ENCODE results near the gene ARHGEF25. TPM values are rescaled to one million over a fixed set of nuclear protein-coding genes. Genes with fewer than 3 reads are reported as not detected.

Gene ARHGEF25
- total and polyA plus RNA-seq, 2 of the 13 experiments (the other 11 are each of a cell fraction or from before 2014, with no cell fraction given) = 11.5 to 12.5 TPM

DNA sequence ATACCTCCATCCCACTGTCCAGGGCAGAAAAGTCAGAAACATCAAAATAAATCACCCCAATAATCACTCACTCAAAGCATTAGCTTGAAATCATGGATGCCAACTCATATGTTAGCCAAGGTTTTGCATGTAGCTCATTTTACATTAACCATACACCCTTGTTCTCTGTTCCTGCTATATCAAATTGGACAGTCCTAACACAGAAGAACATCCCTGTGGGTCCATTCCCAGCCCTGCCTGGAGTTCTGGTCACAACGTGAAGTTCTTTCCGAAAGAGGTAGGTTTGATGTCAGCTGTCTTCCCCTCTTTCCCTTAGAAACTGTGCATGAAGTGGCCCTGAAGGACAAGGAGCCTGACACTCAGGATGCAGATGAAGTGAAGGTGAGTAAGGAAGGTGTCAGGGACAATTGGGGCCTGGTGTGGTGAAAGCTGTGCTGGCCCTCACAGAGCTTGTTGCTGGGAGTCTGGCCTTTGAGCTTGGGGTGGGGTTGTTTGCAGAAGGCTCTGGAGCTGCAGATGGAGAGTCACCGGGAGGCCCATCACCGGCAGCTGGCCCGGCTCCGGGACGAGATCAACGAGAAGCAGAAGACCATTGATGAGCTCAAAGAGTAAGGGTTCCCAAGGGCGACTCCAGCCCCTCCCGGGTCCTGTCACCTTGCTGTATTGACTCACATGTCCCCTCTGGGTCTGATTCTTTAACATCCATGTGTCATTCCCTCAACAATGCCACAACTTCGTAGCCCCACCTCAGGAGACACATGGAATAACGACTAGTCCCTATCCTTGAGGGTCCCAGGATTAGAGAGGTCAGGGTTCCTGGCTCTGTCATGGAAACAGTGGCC lies 35.2 kb upstream of the ARHGEF25 start (continued):
- TF ChIP-seq CBX2 (IDR thresholded peaks at IDR 0.05; ENCODE audit: low read depth, low read length) (no peak), CBX2 (CRISPR knock-in tag; IDR thresholded peaks at IDR 0.05; ENCODE audit: low read depth) (no peak), NFIB (CRISPR knock-in tag; IDR thresholded peaks at IDR 0.05; ENCODE audit: borderline replicate concordance) (no peak), ZNF891 (CRISPR knock-in tag; IDR thresholded peaks at IDR 0.05) (no peak), ZNF841 (CRISPR knock-in tag; IDR thresholded peaks at IDR 0.05; ENCODE audit: borderline replicate concordance) (no peak), CBX1 (IDR thresholded peaks at IDR 0.05; ENCODE audit: low read depth) (no peak), PAF1 (CRISPR knock-in tag; IDR thresholded peaks at IDR 0.05) (no peak), NONO (IDR thresholded peaks at IDR 0.05) (no peak), NONO (CRISPR knock-in tag; conservative IDR thresholded peaks at IDR 0.05) (peak; percentile 70; the same call in 1 of the 2 replicates)
- TF ChIP-seq, protein P1, sequence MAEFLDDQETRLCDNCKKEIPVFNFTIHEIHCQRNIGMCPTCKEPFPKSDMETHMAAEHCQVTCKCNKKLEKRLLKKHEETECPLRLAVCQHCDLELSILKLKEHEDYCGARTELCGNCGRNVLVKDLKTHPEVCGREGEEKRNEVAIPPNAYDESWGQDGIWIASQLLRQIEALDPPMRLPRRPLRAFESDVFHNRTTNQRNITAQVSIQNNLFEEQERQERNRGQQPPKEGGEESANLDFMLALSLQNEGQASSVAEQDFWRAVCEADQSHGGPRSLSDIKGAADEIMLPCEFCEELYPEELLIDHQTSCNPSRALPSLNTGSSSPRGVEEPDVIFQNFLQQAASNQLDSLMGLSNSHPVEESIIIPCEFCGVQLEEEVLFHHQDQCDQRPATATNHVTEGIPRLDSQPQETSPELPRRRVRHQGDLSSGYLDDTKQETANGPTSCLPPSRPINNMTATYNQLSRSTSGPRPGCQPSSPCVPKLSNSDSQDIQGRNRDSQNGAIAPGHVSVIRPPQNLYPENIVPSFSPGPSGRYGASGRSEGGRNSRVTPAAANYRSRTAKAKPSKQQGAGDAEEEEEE (CRISPR knock-in tag; IDR thresholded peaks at IDR 0.05; ENCODE audit: borderline replicate concordance) = no peak
- TF ChIP-seq, protein P2, sequence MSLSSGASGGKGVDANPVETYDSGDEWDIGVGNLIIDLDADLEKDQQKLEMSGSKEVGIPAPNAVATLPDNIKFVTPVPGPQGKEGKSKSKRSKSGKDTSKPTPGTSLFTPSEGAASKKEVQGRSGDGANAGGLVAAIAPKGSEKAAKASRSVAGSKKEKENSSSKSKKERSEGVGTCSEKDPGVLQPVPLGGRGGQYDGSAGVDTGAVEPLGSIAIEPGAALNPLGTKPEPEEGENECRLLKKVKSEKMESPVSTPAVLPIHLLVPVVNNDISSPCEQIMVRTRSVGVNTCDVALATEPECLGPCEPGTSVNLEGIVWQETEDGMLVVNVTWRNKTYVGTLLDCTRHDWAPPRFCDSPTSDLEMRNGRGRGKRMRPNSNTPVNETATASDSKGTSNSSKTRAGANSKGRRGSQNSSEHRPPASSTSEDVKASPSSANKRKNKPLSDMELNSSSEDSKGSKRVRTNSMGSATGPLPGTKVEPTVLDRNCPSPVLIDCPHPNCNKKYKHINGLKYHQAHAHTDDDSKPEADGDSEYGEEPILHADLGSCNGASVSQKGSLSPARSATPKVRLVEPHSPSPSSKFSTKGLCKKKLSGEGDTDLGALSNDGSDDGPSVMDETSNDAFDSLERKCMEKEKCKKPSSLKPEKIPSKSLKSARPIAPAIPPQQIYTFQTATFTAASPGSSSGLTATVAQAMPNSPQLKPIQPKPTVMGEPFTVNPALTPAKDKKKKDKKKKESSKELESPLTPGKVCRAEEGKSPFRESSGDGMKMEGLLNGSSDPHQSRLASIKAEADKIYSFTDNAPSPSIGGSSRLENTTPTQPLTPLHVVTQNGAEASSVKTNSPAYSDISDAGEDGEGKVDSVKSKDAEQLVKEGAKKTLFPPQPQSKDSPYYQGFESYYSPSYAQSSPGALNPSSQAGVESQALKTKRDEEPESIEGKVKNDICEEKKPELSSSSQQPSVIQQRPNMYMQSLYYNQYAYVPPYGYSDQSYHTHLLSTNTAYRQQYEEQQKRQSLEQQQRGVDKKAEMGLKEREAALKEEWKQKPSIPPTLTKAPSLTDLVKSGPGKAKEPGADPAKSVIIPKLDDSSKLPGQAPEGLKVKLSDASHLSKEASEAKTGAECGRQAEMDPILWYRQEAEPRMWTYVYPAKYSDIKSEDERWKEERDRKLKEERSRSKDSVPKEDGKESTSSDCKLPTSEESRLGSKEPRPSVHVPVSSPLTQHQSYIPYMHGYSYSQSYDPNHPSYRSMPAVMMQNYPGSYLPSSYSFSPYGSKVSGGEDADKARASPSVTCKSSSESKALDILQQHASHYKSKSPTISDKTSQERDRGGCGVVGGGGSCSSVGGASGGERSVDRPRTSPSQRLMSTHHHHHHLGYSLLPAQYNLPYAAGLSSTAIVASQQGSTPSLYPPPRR (CRISPR knock-in tag; IDR thresholded peaks at IDR 0.05; ENCODE audit: borderline replicate concordance) = peak; percentile 16; the same call in 1 of the 2 replicates
- TF ChIP-seq, protein P3, sequence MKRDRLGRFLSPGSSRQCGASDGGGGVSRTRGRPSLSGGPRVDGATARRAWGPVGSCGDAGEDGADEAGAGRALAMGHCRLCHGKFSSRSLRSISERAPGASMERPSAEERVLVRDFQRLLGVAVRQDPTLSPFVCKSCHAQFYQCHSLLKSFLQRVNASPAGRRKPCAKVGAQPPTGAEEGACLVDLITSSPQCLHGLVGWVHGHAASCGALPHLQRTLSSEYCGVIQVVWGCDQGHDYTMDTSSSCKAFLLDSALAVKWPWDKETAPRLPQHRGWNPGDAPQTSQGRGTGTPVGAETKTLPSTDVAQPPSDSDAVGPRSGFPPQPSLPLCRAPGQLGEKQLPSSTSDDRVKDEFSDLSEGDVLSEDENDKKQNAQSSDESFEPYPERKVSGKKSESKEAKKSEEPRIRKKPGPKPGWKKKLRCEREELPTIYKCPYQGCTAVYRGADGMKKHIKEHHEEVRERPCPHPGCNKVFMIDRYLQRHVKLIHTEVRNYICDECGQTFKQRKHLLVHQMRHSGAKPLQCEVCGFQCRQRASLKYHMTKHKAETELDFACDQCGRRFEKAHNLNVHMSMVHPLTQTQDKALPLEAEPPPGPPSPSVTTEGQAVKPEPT (CRISPR knock-in tag; IDR thresholded peaks at IDR 0.05; ENCODE audit: low read depth) = no peak
- TF ChIP-seq, protein P4, sequence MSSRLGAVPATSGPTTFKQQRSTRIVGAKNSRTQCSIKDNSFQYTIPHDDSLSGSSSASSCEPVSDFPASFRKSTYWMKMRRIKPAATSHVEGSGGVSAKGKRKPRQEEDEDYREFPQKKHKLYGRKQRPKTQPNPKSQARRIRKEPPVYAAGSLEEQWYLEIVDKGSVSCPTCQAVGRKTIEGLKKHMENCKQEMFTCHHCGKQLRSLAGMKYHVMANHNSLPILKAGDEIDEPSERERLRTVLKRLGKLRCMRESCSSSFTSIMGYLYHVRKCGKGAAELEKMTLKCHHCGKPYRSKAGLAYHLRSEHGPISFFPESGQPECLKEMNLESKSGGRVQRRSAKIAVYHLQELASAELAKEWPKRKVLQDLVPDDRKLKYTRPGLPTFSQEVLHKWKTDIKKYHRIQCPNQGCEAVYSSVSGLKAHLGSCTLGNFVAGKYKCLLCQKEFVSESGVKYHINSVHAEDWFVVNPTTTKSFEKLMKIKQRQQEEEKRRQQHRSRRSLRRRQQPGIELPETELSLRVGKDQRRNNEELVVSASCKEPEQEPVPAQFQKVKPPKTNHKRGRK (CRISPR knock-in tag; IDR thresholded peaks at IDR 0.05) = no peak
- TF ChIP-seq, protein P5, sequence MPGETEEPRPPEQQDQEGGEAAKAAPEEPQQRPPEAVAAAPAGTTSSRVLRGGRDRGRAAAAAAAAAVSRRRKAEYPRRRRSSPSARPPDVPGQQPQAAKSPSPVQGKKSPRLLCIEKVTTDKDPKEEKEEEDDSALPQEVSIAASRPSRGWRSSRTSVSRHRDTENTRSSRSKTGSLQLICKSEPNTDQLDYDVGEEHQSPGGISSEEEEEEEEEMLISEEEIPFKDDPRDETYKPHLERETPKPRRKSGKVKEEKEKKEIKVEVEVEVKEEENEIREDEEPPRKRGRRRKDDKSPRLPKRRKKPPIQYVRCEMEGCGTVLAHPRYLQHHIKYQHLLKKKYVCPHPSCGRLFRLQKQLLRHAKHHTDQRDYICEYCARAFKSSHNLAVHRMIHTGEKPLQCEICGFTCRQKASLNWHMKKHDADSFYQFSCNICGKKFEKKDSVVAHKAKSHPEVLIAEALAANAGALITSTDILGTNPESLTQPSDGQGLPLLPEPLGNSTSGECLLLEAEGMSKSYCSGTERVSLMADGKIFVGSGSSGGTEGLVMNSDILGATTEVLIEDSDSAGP (CRISPR knock-in tag; IDR thresholded peaks at IDR 0.05; ENCODE audit: borderline replicate concordance) = peak; percentile 69; the same call in 1 of the 2 replicates
